ENCODE results near the gene IER3IP1.

- TF ChIP-seq CTCF (IDR thresholded peaks at IDR 0.05; ENCODE audit: low read depth, low read length, poor library complexity, severe bottlenecking) = no peak
- TF ChIP-seq EZH2phosphoT487 (IDR thresholded peaks at IDR 0.05; ENCODE audit: borderline replicate concordance, low read length) = no peak
Observed at GRCh38 chr18:47166294-47166693, 9.9 kb downstream of the IER3IP1 start.
